ENCODE measurements around the gene SNX5. TPM values are rescaled to one million over a fixed set of nuclear protein-coding genes. Genes with fewer than 3 reads are reported as not detected.

The SNX5 gene
- total and polyA plus RNA-seq, 2 of the 8 experiments (the other 6 are each of a cell fraction or from before 2014, with no cell fraction given): 155 to 194 TPM

- Histone ChIP-seq H2BK15ac (ENCODE audit: low read length) (no peak overlapping the region), H4K91ac (replicated peaks; ENCODE audit: insufficient read length, low read length) (no peak overlapping the region), H4K20me1 (replicated peaks in 1 of 2; ENCODE audit: control insufficient read depth in 1 of 2, insufficient read depth in 2 of 2, low read length in 2 of 2) (no peaks in the 10 kb centered on the region), H3K4me2 (ENCODE audit: insufficient read depth in 1 of 2, low read depth in 2 of 2, low read length in 2 of 2) (no peak overlapping the region), H3K4me3 (ENCODE audit: extremely low read depth in 1 of 4, insufficient read depth in 2 of 4, low read depth in 3 of 4, low read length in 4 of 4) (no peak overlapping the region), H4K5ac (ENCODE audit: insufficient read length, low read depth, low read length) (no peak overlapping the region), H4K8ac (ENCODE audit: extremely low read depth, insufficient read depth, low read length) (no peak overlapping the region), H3K27ac (ENCODE audit: low read depth, low read length) (no peak overlapping the region), H2BK20ac (ENCODE audit: low read length) (no peak overlapping the region), H3K14ac (ENCODE audit: insufficient read length) (no peak overlapping the region), H3K56ac (replicated peaks; ENCODE audit: insufficient read length, low read depth, low read length) (no peak overlapping the region), H3K79me1 (ENCODE audit: low read depth, low read length) (no peaks in the 10 kb centered on the region), H3K4me1 (replicated peaks in 1 of 4; ENCODE audit: control insufficient read depth in 3 of 4, insufficient read depth in 4 of 4, low read length in 3 of 4) (peaks cover 0 to 20% (median 6%) of the 10 kb centered on the region in 4 experiments; a peak in 6 of 7 replicates), H3K23ac (ENCODE audit: insufficient read length) (no peak overlapping the region), H2BK120ac (replicated peaks; ENCODE audit: low read depth, low read length) (no peak overlapping the region), H2AK5ac (ENCODE audit: low read depth, low read length) (no peak overlapping the region), H3K79me2 (ENCODE audit: control insufficient read depth in 1 of 2, insufficient read depth in 2 of 2, low read length in 2 of 2) (no peaks in the 10 kb centered on the region), H2BK12ac (ENCODE audit: low read depth, low read length) (no peak overlapping the region), H3K9ac (replicated peaks in 1 of 4; ENCODE audit: extremely low read depth in 1 of 4, low read depth in 3 of 4, low read length in 3 of 4) (no peak overlapping the region), H3K36me3 (ENCODE audit: control insufficient read depth in 2 of 4, insufficient read depth in 4 of 4, low read length in 3 of 4) (no peaks in the 10 kb centered on the region), H2BK5ac (ENCODE audit: low read depth, low read length) (no peak overlapping the region), H3K23me2 (ENCODE audit: low read depth, low read length) (no peaks in the 10 kb centered on the region), H3K27me3 (replicated peaks in 1 of 4; ENCODE audit: control insufficient read depth in 3 of 4, extremely low read depth in 1 of 4, insufficient read depth in 3 of 4, low read length in 3 of 4) (no peaks in the 10 kb centered on the region), H3K18ac (ENCODE audit: extremely low read depth, low read length) (no peak overlapping the region), H3K9me3 (ENCODE audit: insufficient read depth in 2 of 2, low read depth in 1 of 2, low read length in 1 of 2) (no peaks in the 10 kb centered on the region), H3K4ac (replicated peaks; ENCODE audit: insufficient read length, low read depth, low read length) (no peak overlapping the region), H2AFZ (ENCODE audit: low read length) (no peak overlapping the region)
- FAIRE-seq: no peak
- POLR2A ChIA-PET (ENCODE audit: partially characterized antibody): interaction anchor here (0.9 to 1.3 kb wide), 2 partner anchors 26 to 31 kb away, joined by 3 read pairs; no protein-coding TSS in a partner anchor
- no peak for DNase-seq (ENCODE audit: low read depth in 1 of 2, low spot score in 2 of 2)
- WGBS, 2 experiments (ENCODE audit: extremely low coverage in 1 of 2, insufficient coverage in 1 of 2, insufficient read length in 1 of 2, insufficient replicate concordance in 2 of 2, low coverage in 1 of 2, low lambda C conversion rate in 2 of 2, missing lambda C conversion rate in 1 of 2): 89% methylated on average over 5 of the region's 5 CpGs; no CpG with 5 or more reads in 1 of the 2 experiments
- CTCF ChIA-PET (ENCODE audit: partially characterized antibody): interaction anchor here (0.7 to 2.0 kb wide), 5 partner anchors 32 to 428 kb away, joined by 3 to 10 read pairs (median 4); no protein-coding TSS in a partner anchor
- TF ChIP-seq NANOG (IDR thresholded peaks at IDR 0.05; ENCODE audit: insufficient read depth, low read depth, low read length, poor library complexity, severe bottlenecking): no peak
- TF ChIP-seq POLR2A (IDR thresholded peaks at IDR 0.05; ENCODE audit: control extremely low read depth in 1 of 2, low read depth in 2 of 2, low read length in 2 of 2): no peak
- TF ChIP-seq TEAD4 (IDR thresholded peaks at IDR 0.05; ENCODE audit: low read depth, low read length): no peak
- no peak for TF ChIP-seq MAFK (IDR thresholded peaks at IDR 0.05; ENCODE audit: low read depth, low read length)
- TF ChIP-seq PHF8 (conservative IDR thresholded peaks at IDR 0.05; ENCODE audit: low read depth, low read length): no peak
- no peak for TF ChIP-seq ZNF274 (IDR thresholded peaks at IDR 0.05; ENCODE audit: borderline replicate concordance, extremely low read depth, low read length)
- no peak for TF ChIP-seq CREB1 (IDR thresholded peaks at IDR 0.05)
- no peak for TF ChIP-seq CHD1 (IDR thresholded peaks at IDR 0.05; ENCODE audit: low read depth, low read length)
- TF ChIP-seq SRF (IDR thresholded peaks at IDR 0.05; ENCODE audit: low read depth, low read length): no peak
- TF ChIP-seq NRF1 (IDR thresholded peaks at IDR 0.05; ENCODE audit: low read depth, low read length): no peak
- no peak for TF ChIP-seq TCF12 (IDR thresholded peaks at IDR 0.05; ENCODE audit: low read depth, low read length)
- TF ChIP-seq RAD21 (IDR thresholded peaks at IDR 0.05 in 1 of 2, conservative IDR thresholded peaks at IDR 0.05 in 1 of 2; ENCODE audit: low read depth in 2 of 2, low read length in 2 of 2): no peak
- TF ChIP-seq HDAC6 (IDR thresholded peaks at IDR 0.05; ENCODE audit: low read depth, low read length): no peak
- no peak for TF ChIP-seq CHD2 (IDR thresholded peaks at IDR 0.05; ENCODE audit: low read length)
Observed at GRCh38 chr20:17932396-17932795, 36.2 kb downstream of the SNX5 start.
